Ovary (tissue), 9 donors: Measurements from ENCODE around the gene MAST4. TPM values are rescaled to one million over a fixed set of nuclear protein-coding genes. Genes with fewer than 3 reads are reported as not detected.
"Not testable (repeated sequence)": the region's sequence is repeated elsewhere in the genome, so short reads cannot be mapped to it uniquely, and the experiment has no call there.

Source experiments
- DNase-seq, 5 donors: peaks; one replicate each; pipeline ENCODE4 v3.0.0-alpha.2; 2019 to 2020
- H3K27ac ChIP-seq, 2 donors: fragments of 200-600 bp; one replicate each; pipeline versions ENCODE4 v1.5.1 to v1.8.0; 2019 to 2022
- H3K27me3 ChIP-seq: fragments of 200-600 bp; one replicate; pipeline ENCODE4 v1.8.0; 2022
- H3K36me3 ChIP-seq: fragments of 200-600 bp; sonication (generic); one replicate; pipeline ENCODE4 v1.5.1; 2019
- H3K4me1 ChIP-seq: one replicate; pipeline ENCODE4 v1.8.1; 2013; ENCODE audit warnings: mild to moderate bottlenecking, moderate library complexity; ENCODE audit not compliant: insufficient read depth
- H3K4me3 ChIP-seq: fragments of 200-600 bp; sonication (generic); one replicate; pipeline ENCODE4 v1.5.1; 2017
- H3K9me3 ChIP-seq, 2 donors: fragments of 200-600 bp in 1 of 2; sonication (generic) in 1 of 2; one replicate each; pipeline versions ENCODE4 v1.5.1 to v1.8.1; 2013 to 2019; ENCODE audit warnings: mild to moderate bottlenecking in 1 of 2, moderate library complexity in 1 of 2
- CTCF ChIP-seq, 3 donors: fragments of 450-650 bp in 2 of 3; fragments of 200-600 bp in 1 of 3; IDR thresholded peaks; one replicate each; pipeline versions ENCODE4 v1.5.1 to v1.8.0; 2016 to 2022; ENCODE audit warnings: antibody characterized with exemption in 3 of 3, mild to moderate bottlenecking in 1 of 3
- EP300 ChIP-seq: sonication (generic); formaldehyde crosslinking; IDR thresholded peaks from one replicate; pipeline ENCODE4 v1.6.1; 2017; ENCODE audit warnings: antibody characterized with exemption
- POLR2A ChIP-seq: fragments of 450-650 bp; IDR thresholded peaks from one replicate; pipeline ENCODE4 v1.6.1; 2017; ENCODE audit warnings: antibody characterized with exemption, mild to moderate bottlenecking, moderate library complexity
- WGBS, 3 donors: extraction: QIAGEN DNeasy Blood & Tissue Kit in 1 of 3; methylation state at CpG; one replicate each; pipeline versions ENCODE4 v1.1.5 to v1.1.7; 2013 to 2017; 5-methylcytosine and 5-hydroxymethylcytosine counted together
- intact Hi-C, 4 donors: fragments of 100-400 bp; cut with DNase I; formaldehyde crosslinking; loops; one replicate each; pipeline versions ENCODE4 v1.11.0 to v1.15.1; 2022 to 2023
- polyA plus RNA-seq, 2 donors: library from polyadenylated mRNA; stranded (reverse); fragments of 200-250 nt in 1 of 2; fragments of 350-450 nt in 1 of 2; fragmentation: Illumina TruSeq in 1 of 2; extraction: RNeasy Lipid Tissue Mini Kit (QIAGEN cat#74804) in 1 of 2; gene quantifications; one replicate each; pipeline ENCODE4 v1.2.3, GENCODE V29; 2013 to 2014
- total RNA-seq, 7 donors: library from RNA; depleted of rRNA in 2 of 7; stranded (reverse); fragments of >200 nt in 2 of 7; fragmentation: NEBNext Ultra II Directional in 3 of 7; extraction: Animal tissue kit (Norgen Biotek cat#: 25700) in 3 of 7; gene quantifications; one replicate each; pipeline versions ENCODE4 v1.1.0 to v1.2.4, GENCODE V29; 2016 to 2023
- donor health status: DM: no; HTN: no; CAD: no; lungs with moderate emphysema.
- donor health status: DM: no; HTN: no; CAD: no.
- donor health status: Bipolar disorder and iron deficiency.
- donor health status: DM: yes; HTN: yes; CAD: no.
- donor health status: DM: no; HTN: no; CAD: no.
- donor health status: DM: yes; HTN: yes; CAD: no.

MAST4 gene
- total and polyA plus RNA-seq, 9 donors: 11.6 to 86.3 (median 57.6) TPM

DNA sequence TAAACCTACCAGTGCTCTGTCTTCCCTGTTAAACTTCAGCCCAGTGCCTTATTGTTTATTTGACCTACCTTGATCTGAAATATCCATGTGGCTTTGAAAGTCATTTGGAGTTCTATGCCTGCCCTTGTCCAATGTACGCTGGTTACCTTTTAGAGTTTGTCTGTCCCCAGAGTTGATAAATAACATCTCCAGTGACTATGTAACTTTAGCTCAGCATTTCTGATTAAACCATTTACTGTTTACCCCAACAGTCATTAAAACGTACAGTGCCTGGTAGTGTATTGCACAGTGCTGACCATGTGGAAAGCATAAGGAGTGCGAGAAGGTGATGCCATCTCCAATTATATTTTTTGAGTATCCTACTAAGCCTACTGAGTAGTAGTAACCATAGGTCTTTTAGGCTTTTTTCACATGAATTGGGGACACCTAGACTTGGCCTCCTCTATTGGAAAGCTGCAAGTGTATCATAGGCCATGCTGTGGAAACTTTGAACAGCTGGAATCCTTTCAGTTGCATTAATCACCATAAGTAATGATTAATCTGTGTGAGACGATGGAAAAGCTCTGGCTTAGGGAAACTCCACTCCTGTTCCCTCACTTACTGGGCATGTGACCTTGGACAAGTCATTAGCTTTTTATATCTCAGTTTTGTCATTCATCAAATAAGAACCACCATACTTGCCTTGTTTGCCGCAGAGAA lies 93.5 kb downstream of the MAST4 start:
- H3K4me3 ChIP-seq: no peak overlapping the region
- WGBS, 3 donors: 66 to 75% (median 67%) methylated on average over 5 of the region's 5 CpGs
- H3K9me3 ChIP-seq: no peaks in the 10 kb centered on the region
- no peaks in the 10 kb centered on the region for H3K27me3 ChIP-seq
- TF ChIP-seq CTCF (IDR thresholded peaks at IDR 0.05) (no peak), EP300 (no peak), POLR2A (no peak)
- intact Hi-C loops: no loop called here
- H3K27ac ChIP-seq: no peak overlapping the region
- H3K4me1 ChIP-seq: peaks cover 6% of the 10 kb centered on the region
- H3K36me3 ChIP-seq: no peaks in the 10 kb centered on the region
- DNase-seq: no peak

- no peak overlapping the region for H3K4me3 ChIP-seq
- H3K36me3 ChIP-seq: no peaks in the 10 kb centered on the region
- no peak overlapping the region for H3K27ac ChIP-seq
- peaks cover 3% of the 10 kb centered on the region for H3K4me1 ChIP-seq
- no peaks in the 10 kb centered on the region for H3K9me3 ChIP-seq
- no peaks in the 10 kb centered on the region for H3K27me3 ChIP-seq
- TF ChIP-seq CTCF (IDR thresholded peaks at IDR 0.05) (no peak), EP300 (no peak), POLR2A (no peak)
- intact Hi-C loops: no loop called here
- no peak for DNase-seq
- WGBS, 3 donors: 92 to 95% (median 93%) methylated on average over 3 of the region's 3 CpGs
These were observed 97.8 kb downstream of the MAST4 start for GRCh38 chr5:66694036-66694435.

- DNase-seq, H3K4me3 ChIP-seq, H3K9me3 ChIP-seq, H3K27ac ChIP-seq, H3K36me3 ChIP-seq, H3K27me3 ChIP-seq, H3K4me1 ChIP-seq, intact Hi-C loops: not testable (repeated sequence)
- 94 to 100% (median 98%) methylated on average over 2 of the region's 2 CpGs for WGBS, 3 donors
These were observed 99.6 kb downstream of the MAST4 start for GRCh38 chr5:66695840-66696239.

DNA sequence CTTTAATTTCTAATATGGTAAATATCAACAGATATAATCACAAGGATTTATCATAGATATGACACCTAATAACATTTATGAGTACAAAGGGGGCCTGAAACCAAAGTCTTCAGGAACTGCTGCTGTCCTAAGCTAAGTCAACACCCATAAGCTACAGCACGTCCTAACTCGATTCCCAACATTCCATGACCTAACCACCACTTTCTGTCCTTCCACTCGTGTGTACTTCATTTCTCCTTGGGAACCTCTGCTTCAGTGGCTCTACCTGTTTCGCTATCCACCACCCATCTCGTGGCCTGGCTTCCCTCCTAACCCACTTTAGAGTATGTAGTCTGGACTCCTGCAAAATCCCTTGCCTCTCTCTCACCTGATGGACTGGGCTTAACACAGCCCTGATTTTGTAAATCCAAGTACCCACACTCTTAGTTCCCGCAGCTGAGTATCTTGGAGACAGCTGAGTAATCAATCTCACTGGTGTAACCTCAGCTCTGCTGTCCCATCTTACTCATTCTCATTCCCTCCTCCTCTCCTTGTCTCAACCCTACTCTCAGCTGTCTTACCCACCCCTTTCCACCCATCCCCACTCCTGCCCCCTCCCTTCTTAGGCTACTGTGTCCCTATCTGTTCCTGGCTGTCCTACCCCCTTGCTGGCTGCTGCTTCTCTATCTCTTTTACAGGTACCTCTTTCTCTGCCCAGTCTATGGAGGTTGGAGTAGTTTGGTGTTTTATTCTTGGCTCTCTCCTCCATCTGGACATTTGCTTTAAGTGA lies 101.8 kb downstream of the MAST4 start:
- Histone ChIP-seq H3K27ac (no peak overlapping the region), H3K4me1 (peaks cover 3% of the 10 kb centered on the region), H3K36me3 (no peaks in the 10 kb centered on the region), H3K9me3 (no peaks in the 10 kb centered on the region), H3K4me3 (no peak overlapping the region), H3K27me3 (no peaks in the 10 kb centered on the region)
- intact Hi-C loops: no loop called here
- DNase-seq: no peak
- TF ChIP-seq EP300 (no peak), POLR2A (no peak), CTCF (IDR thresholded peaks at IDR 0.05) (no peak)
- 91 to 95% (median 92%) methylated on average over 6 of the region's 6 CpGs for WGBS, 3 donors

- H3K27ac ChIP-seq: no peak overlapping the region
- DNase-seq: no peak
- 92 to 96% (median 95%) methylated on average over 1 of the region's 1 CpG for WGBS, 3 donors
These were observed 105.1 kb downstream of the MAST4 start for GRCh38 chr5:66701244-66701643.

More at GRCh38 chr5:66701244-66701643, 105.1 kb downstream of the MAST4 start:
- H3K9me3 ChIP-seq: no peaks in the 10 kb centered on the region
- no peaks in the 10 kb centered on the region for H3K27me3 ChIP-seq
- no peak overlapping the region for H3K4me3 ChIP-seq
- peaks cover 5% of the 10 kb centered on the region for H3K4me1 ChIP-seq
- no peak for TF ChIP-seq EP300
- TF ChIP-seq CTCF (IDR thresholded peaks at IDR 0.05): no peak
- TF ChIP-seq POLR2A: no peak
- intact Hi-C loops: no loop called here
- no peaks in the 10 kb centered on the region for H3K36me3 ChIP-seq
